ENCODE results near the gene PPT1.

Gene PPT1

DNA sequence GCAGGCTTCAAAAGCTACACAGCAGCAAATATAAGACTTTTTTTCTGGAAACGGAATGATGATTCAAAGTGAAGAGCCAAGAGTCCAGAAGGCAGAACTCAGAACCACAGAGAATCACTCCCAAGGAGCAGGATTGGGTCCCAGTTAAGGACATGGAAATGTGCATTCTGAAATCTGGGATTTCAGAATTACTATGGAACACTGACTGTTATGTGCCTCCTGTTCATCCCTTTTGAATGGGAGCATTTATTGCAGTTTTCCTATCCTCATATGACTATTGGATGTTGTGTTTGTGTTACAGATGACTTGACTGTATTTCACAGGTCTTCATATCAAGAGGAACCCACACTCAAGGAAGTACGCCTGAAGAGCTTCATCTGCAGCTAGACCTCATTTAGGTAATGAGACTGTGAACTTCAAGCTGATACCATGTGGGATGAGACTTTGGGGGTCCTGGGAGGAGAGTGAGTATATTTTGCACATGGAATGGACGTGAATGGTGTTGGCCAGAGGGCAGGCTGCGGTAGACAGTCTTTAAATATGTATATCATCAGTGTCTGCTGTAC lies 73.6 kb downstream of the PPT1 start:
- no peak for DNase-seq (ENCODE audit: low read depth)
- no peak overlapping the region for H3K4me3 ChIP-seq (ENCODE audit: low read depth, low read length)
- TF ChIP-seq, protein P1, sequence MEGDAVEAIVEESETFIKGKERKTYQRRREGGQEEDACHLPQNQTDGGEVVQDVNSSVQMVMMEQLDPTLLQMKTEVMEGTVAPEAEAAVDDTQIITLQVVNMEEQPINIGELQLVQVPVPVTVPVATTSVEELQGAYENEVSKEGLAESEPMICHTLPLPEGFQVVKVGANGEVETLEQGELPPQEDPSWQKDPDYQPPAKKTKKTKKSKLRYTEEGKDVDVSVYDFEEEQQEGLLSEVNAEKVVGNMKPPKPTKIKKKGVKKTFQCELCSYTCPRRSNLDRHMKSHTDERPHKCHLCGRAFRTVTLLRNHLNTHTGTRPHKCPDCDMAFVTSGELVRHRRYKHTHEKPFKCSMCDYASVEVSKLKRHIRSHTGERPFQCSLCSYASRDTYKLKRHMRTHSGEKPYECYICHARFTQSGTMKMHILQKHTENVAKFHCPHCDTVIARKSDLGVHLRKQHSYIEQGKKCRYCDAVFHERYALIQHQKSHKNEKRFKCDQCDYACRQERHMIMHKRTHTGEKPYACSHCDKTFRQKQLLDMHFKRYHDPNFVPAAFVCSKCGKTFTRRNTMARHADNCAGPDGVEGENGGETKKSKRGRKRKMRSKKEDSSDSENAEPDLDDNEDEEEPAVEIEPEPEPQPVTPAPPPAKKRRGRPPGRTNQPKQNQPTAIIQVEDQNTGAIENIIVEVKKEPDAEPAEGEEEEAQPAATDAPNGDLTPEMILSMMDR (IDR thresholded peaks at IDR 0.05; ENCODE audit: low read depth, low read length, missing control alignments) = no peak
- in situ Hi-C loops (cut with HindIII; ENCODE audit: low sequenced_read_pairs) = no loop called here
